NT2/D1 (cell line): Measurements from ENCODE around the gene RTKN.
"Not testable (repeated sequence)": the region's sequence is repeated elsewhere in the genome, so short reads cannot be mapped to it uniquely, and the experiment has no call there.

ENCODE experiments used
- DNase-seq: peaks from one replicate; pipeline ENCODE4 v3.0.0-alpha.2; 2011; ENCODE audit warnings: low read depth, low spot score
- H3K27me3 ChIP-seq: 2 replicates; pipeline ENCODE4 v1.6.0; 2011; ENCODE audit warnings: mild to moderate bottlenecking; ENCODE audit not compliant: insufficient read length, insufficient read depth
- H3K36me3 ChIP-seq: 2 replicates; pipeline ENCODE4 v1.6.1; 2011; ENCODE audit warnings: mild to moderate bottlenecking, low read length, mixed read lengths; ENCODE audit not compliant: insufficient read depth, insufficient read length
- H3K4me1 ChIP-seq: 2 replicates; pipeline ENCODE4 v1.5.1; 2011; ENCODE audit not compliant: insufficient read depth, insufficient read length
- H3K4me3 ChIP-seq: 2 replicates; pipeline ENCODE4 v1.5.1; 2011; ENCODE audit warnings: low read depth; ENCODE audit not compliant: insufficient read length
- H3K9ac ChIP-seq: 2 replicates; pipeline ENCODE4 v1.6.0; 2011; ENCODE audit warnings: low read depth; ENCODE audit not compliant: insufficient read length
- H3K9me3 ChIP-seq: 2 replicates; pipeline ENCODE4 v1.5.1; 2011; ENCODE audit warnings: mild to moderate bottlenecking, low read length; ENCODE audit not compliant: insufficient read depth
- SUZ12 ChIP-seq: IDR thresholded peaks from 2 replicates; pipeline ENCODE4 v1.6.1; 2011; ENCODE audit not compliant: insufficient read length, insufficient read depth; ENCODE audit errors: extremely low read depth
- YY1 ChIP-seq: IDR thresholded peaks from 2 replicates; pipeline ENCODE4 v1.6.1; 2011; ENCODE audit not compliant: insufficient read length, insufficient read depth
- ZNF274 ChIP-seq: IDR thresholded peaks from 2 replicates; pipeline ENCODE4 v1.6.1; 2011; ENCODE audit warnings: mild to moderate bottlenecking, low read depth, low read length

RTKN gene, protein sequence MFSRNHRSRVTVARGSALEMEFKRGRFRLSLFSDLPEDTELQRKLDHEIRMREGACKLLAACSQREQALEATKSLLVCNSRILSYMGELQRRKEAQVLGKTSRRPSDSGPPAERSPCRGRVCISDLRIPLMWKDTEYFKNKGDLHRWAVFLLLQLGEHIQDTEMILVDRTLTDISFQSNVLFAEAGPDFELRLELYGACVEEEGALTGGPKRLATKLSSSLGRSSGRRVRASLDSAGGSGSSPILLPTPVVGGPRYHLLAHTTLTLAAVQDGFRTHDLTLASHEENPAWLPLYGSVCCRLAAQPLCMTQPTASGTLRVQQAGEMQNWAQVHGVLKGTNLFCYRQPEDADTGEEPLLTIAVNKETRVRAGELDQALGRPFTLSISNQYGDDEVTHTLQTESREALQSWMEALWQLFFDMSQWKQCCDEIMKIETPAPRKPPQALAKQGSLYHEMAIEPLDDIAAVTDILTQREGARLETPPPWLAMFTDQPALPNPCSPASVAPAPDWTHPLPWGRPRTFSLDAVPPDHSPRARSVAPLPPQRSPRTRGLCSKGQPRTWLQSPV

DNA sequence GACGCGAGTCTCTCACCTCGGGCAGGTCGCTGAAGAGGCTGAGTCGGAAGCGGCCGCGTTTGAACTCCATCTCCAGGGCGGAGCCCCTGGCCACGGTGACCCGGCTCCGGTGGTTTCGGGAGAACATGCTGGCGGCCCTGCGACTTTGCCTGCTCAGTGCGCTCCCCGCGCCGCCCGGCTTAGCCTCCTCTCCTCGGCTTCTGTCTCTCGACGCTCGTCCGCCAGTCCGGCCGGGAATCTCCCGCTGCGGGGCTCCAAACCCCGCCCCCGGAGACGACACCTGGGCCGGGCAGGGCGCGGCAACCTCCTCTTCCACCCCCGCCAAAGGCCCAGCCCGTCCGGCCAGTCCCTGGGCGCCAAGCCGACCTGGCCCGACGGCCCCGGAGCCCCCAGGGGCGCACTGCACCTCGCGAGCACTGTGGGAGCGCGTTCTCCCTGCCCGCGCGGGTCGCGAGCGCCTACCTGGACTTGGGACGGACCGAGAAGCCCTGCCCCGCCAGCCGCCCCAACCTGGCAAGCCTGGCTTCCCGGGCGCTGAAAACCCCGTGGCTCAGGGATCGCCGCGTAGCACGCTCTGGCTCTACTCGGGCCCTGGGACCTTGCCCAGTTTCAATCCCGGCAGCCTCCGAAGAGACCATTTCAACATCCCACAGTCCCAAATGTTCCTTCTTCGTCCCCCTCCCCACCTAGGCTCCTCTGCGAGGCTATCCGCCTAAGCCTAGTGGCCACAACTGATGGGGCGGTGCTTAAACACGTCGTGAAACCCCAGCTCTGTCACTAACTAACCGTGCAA is at the start of gene RTKN:
Gene RTKN, minus strand, starts transcription at position 248 of the 793 bp plus-strand sequence. Its CDS starts 121 bp downstream, at position 127.
- no peaks in the 10 kb centered on the region for H3K9me3 ChIP-seq
- peaks cover 9% of the 10 kb centered on the region for H3K4me1 ChIP-seq
- H3K4me3 ChIP-seq = peak within 1 kb of the TSS; percentile 78
- H3K36me3 ChIP-seq = peaks cover 16% of the 10 kb centered on the region
- H3K27me3 ChIP-seq = no peaks in the 10 kb centered on the region
- no peak for TF ChIP-seq ZNF274
- no peak for TF ChIP-seq YY1
- no peak for TF ChIP-seq SUZ12
- no peak for DNase-seq
- H3K9ac ChIP-seq = peak within 1 kb of the TSS; percentile 90

DNA sequence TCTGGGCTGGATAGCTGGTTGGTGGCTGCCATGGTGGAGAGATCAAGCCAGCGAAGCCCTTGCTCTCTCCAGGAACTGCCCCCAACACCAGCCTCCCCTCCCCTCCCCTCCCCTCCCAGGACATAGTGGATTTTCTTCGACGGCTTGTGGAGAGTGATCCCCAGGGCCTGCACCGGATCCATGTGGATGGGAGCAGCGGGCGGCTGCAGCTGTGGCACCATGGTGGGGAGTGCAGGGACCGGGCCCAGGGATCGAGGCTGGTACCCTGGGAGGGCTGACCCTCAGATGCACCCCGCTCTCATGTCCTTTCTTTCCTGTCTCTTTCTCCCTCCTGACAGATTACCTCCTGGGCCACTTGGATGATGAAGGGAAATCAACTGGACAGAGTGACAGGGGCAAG is 48.2 kb upstream of the RTKN start:
- Histone ChIP-seq H3K9ac (no peak overlapping the region), H3K27me3 (no peaks in the 10 kb centered on the region), H3K36me3 (peaks cover 52% of the 10 kb centered on the region), H3K4me1 (no peaks in the 10 kb centered on the region), H3K4me3 (no peak overlapping the region), H3K9me3 (no peaks in the 10 kb centered on the region)
- no peak for DNase-seq
- no peak for TF ChIP-seq YY1
- no peak for TF ChIP-seq ZNF274
- no peak for TF ChIP-seq SUZ12

DNA sequence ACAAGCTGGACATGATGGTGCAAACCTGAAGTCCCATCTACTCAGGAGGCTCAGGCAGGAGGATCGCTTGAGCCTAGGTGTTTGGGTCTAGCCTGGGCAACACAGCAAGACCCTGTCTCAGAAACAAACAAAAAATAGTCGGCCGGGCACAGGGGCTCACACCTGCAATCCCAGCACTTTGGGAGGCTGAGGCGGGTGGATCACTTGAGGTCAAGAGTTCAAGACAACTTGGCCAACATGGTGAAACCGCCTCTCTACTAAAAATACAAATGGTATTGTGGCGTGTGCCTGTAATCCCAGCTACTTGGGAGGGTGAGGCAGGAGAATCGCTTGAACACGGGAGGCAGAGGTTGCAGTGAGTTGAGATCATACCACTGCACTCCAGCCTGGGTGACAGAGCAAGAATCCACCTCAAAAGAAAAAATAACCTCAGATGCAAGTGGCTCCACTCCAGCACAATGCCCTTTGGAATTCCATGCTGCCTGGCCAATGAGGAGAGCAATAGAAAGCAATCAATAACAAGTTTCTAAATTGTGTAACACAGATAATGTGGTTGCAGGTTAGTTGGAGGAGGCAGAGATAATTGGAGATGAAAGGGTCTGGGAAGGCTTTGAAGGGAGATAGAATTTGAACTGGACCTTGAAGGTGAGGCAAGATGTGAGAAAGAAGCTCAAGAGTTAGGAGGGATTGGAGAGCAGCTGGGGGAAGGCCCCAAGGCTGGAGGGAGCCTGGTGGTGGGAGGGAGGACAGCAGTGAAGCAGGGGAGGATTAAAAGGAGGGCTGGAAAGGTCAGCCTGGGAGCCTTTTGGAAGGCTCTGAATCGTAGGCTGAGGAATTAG is 47.1 kb upstream of the RTKN start:
- no peaks in the 10 kb centered on the region for H3K27me3 ChIP-seq
- H3K9ac ChIP-seq = no peak overlapping the region
- no peak for DNase-seq
- no peak overlapping the region for H3K4me3 ChIP-seq
- H3K4me1 ChIP-seq = no peaks in the 10 kb centered on the region
- TF ChIP-seq ZNF274 = no peak
- no peak for TF ChIP-seq YY1
- TF ChIP-seq SUZ12 = no peak
- no peaks in the 10 kb centered on the region for H3K9me3 ChIP-seq
- H3K36me3 ChIP-seq = peaks cover 45% of the 10 kb centered on the region

DNA sequence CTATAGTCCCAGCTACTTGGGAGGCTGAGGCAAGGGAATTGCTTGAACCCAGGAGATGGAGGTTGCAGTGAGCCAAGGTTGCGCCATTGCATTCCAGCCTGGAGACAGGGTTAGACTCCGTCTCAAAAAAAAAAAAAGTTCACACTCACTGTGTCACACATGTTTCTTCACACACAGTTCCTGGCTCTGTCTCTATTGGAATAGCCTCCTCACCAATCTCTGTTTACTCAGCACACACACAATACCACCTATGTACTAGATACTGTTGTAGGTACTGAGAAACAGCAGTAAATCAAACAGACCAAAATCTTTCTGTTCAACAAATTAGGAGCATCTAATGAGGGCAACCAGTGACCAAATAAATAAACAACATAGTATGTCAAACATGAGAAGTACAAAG is 44.4 kb upstream of the RTKN start:
- Histone ChIP-seq H3K4me3 (no peak overlapping the region), H3K9ac (no peak overlapping the region), H3K27me3 (no peaks in the 10 kb centered on the region), H3K4me1 (peaks cover 3% of the 10 kb centered on the region), H3K36me3 (peaks cover 24% of the 10 kb centered on the region), H3K9me3 (no peaks in the 10 kb centered on the region)
- TF ChIP-seq YY1 (no peak), ZNF274 (no peak), SUZ12 (no peak)
- DNase-seq = no peak

DNA sequence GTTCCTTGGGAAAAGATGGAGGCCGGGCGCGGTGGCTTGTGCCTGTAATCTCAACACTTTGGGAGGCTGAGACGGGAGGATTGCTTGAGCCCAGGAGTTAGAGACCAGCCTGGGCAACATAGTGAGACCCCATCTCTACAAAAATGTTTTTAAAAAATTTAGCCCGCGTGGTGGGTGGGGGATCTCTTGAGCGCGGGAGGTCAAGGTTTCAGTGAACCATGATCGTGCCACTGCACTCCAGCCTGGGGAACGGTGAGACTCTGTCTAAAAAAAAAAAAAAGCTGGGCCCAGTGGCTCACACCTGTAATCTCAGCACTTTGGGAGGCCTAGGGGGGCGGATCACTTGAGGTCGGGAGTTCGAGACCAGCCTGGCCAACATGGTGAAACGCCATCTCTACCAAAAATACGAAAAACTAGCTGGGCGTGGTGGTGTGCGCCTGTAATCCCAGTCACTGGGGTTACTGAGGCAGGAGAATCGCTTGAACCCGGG is 42.0 kb upstream of the RTKN start:
- H3K27me3 ChIP-seq, DNase-seq, H3K4me1 ChIP-seq, H3K9me3 ChIP-seq: not testable (repeated sequence)
- H3K9ac ChIP-seq = peak overlapping the region; percentile 85
- peak overlapping the region; percentile 75 for H3K4me3 ChIP-seq
- H3K36me3 ChIP-seq = peaks cover 31% of the 10 kb centered on the region

DNA sequence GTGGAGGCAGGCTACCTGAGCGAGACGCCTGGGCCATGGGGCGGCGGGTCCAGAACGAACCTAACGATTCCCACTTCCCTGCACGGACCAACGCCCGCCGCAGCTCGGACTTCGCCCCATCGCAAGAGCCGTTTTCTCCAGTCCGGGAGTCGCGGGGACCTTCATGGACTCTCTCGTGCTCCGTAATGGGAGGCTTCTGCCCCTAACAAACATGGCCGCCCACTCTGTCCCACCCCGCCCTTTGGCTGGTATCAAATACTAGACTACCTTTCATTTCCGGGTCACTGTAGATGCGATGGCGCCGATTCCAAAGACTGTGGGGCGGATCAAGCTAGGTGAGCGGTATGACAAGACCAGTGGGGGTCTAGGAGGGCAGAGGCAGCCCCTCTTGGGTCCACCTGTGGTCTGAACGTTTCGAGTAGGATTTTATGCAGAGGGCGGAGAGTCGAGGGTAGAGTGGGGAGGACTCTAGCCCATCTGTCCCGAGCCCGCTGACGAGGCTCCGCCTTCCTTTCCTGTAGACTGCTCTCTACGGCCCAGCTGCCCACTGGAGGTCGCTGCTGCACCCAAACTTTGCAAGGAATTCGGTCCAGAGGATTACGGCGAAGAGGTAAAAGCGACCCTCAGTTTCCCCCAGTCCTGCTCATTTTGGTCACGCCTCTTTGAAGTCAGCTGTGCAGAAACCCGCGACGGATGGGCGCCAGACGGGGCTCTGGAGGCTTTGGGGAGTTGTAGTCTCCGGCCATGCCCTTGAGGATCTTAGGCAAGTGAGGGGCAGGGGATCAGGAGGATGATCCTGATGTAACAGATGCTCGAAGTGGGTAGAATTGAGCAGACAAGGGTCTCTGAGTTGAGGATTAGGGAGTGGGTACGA is 41.3 kb upstream of the RTKN start, which contains the start of the genes CCDC142 and TTC31:
Gene CCDC142, minus strand, starts transcription at position 198 of the 874 bp plus-strand sequence. Its CDS starts 161 bp downstream, at position 37.
Gene TTC31, plus strand, starts transcription at position 281 of the 874 bp plus-strand sequence. Its CDS starts 15 bp downstream, at position 296.
- no peaks in the 10 kb centered on the region for H3K27me3 ChIP-seq
- H3K36me3 ChIP-seq = peaks cover 33% of the 10 kb centered on the region
- peak; percentile 93 for DNase-seq
- H3K9ac ChIP-seq = peak within 1 kb of the TSS; percentile 85
- H3K9me3 ChIP-seq = no peaks in the 10 kb centered on the region
- H3K4me3 ChIP-seq = peak within 1 kb of the TSS; percentile 75
- TF ChIP-seq SUZ12 (no peak), ZNF274 (no peak), YY1 (peak; percentile 98)
- peaks cover 3% of the 10 kb centered on the region for H3K4me1 ChIP-seq
